ENCODE data around the gene INTS1. TPM values are rescaled to one million over a fixed set of nuclear protein-coding genes. Genes with fewer than 3 reads are reported as not detected.

INTS1 gene
- total RNA-seq, 4 donors from 2014 or later: 33.1 to 80.3 (median 48.0) TPM

DNA sequence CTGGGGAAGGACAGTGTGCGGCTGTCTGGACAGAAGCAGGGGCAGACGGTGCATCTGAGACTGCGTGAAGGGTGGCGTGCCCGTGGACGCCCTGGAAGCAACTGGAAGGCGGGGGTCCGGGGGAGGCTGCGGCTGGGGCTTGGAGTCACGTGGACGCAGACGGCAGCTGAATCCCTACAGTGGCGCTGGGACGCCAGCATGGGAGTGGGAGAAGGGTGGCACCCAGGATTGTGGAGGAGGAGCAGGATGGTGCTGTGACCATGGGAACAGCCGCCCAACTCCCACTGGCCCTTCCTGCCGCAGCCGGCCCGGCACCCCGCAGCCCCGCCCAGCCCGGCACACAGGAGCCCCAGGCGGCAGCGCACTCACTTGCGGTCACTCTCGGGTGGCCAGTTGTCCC lies 9.7 kb downstream of the INTS1 start:
- DNase-seq (ENCODE audit: extremely low spot score): no peak
- H3K4me1 ChIP-seq: no peaks in the 10 kb centered on the region
- TF ChIP-seq, protein P1, sequence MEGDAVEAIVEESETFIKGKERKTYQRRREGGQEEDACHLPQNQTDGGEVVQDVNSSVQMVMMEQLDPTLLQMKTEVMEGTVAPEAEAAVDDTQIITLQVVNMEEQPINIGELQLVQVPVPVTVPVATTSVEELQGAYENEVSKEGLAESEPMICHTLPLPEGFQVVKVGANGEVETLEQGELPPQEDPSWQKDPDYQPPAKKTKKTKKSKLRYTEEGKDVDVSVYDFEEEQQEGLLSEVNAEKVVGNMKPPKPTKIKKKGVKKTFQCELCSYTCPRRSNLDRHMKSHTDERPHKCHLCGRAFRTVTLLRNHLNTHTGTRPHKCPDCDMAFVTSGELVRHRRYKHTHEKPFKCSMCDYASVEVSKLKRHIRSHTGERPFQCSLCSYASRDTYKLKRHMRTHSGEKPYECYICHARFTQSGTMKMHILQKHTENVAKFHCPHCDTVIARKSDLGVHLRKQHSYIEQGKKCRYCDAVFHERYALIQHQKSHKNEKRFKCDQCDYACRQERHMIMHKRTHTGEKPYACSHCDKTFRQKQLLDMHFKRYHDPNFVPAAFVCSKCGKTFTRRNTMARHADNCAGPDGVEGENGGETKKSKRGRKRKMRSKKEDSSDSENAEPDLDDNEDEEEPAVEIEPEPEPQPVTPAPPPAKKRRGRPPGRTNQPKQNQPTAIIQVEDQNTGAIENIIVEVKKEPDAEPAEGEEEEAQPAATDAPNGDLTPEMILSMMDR (IDR thresholded peaks at IDR 0.05): no peak
- TF ChIP-seq POLR2AphosphoS5 (IDR thresholded peaks at IDR 0.05) (no peak), POLR2A (IDR thresholded peaks at IDR 0.05; ENCODE audit: low read depth) (no peak), EP300 (IDR thresholded peaks at IDR 0.05) (no peak)
- no peak overlapping the region for H3K4me3 ChIP-seq
- intact Hi-C loops (cut with DNase I): no loop called here
- H3K27me3 ChIP-seq: no peaks in the 10 kb centered on the region
- 87% methylated on average over 19 of the region's 25 CpGs for WGBS
- H3K27ac ChIP-seq (replicated peaks in 1 of 4): no peak overlapping the region
- H3K9me3 ChIP-seq: no peaks in the 10 kb centered on the region
- H3K36me3 ChIP-seq: peaks cover 58 to 100% (median 99%) of the 10 kb centered on the region in 4 donors

DNA sequence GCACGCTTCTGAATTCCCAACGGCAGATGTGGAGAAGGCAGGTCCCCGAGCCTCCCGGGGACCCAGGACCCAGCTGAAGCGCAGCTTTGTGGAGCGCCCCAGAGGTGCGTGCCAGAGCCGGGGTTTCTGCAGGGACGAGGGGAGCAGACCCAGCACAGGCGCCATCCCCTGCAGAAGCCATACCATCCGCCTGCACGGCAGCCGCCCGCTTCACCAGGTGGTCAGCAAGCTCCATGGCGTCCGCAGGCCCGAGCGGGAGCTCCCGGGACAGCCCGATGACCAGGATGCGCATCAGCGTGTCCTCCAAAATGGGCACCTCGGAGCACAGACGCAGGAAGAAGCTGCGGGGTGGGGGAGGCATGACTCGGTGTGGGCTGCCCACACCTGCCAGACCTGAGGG lies 10.6 kb downstream of the INTS1 start:
- Histone ChIP-seq H3K9me3 (no peaks in the 10 kb centered on the region), H3K4me3 (no peak overlapping the region), H3K4me1 (no peaks in the 10 kb centered on the region), H3K36me3 (peaks cover 58 to 100% (median 99%) of the 10 kb centered on the region in 4 donors), H3K27ac (replicated peaks in 1 of 4) (no peak overlapping the region), H3K27me3 (no peaks in the 10 kb centered on the region)
- TF ChIP-seq EP300 (IDR thresholded peaks at IDR 0.05): no peak
- TF ChIP-seq, protein P1 (IDR thresholded peaks at IDR 0.05): no peak
- no peak for TF ChIP-seq POLR2AphosphoS5 (IDR thresholded peaks at IDR 0.05)
- TF ChIP-seq POLR2A (IDR thresholded peaks at IDR 0.05; ENCODE audit: low read depth): no peak
- DNase-seq (ENCODE audit: extremely low spot score): no peak
- 90% methylated on average over 5 of the region's 26 CpGs for WGBS
- intact Hi-C loops (cut with DNase I): no loop called here

GRCh38 chr7:1493129-1493528 lies 11.1 kb downstream of the INTS1 start:
- H3K27me3 ChIP-seq: no peaks in the 10 kb centered on the region

GRCh38 chr7:1492640-1493039 lies 11.5 kb downstream of the INTS1 start:
- intact Hi-C loops (cut with DNase I): no loop called here
- peaks cover 52 to 100% (median 99%) of the 10 kb centered on the region in 4 donors for H3K36me3 ChIP-seq
- no peak overlapping the region for H3K4me3 ChIP-seq
- 83% methylated on average over 33 of the region's 33 CpGs for WGBS
- no peaks in the 10 kb centered on the region for H3K9me3 ChIP-seq
- TF ChIP-seq POLR2A (IDR thresholded peaks at IDR 0.05; ENCODE audit: low read depth) (no peak), POLR2AphosphoS5 (IDR thresholded peaks at IDR 0.05) (no peak), EP300 (IDR thresholded peaks at IDR 0.05) (no peak)
- TF ChIP-seq, protein P1 (IDR thresholded peaks at IDR 0.05): no peak
- DNase-seq (ENCODE audit: extremely low spot score): no peak
- no peaks in the 10 kb centered on the region for H3K4me1 ChIP-seq
- H3K27ac ChIP-seq (replicated peaks in 1 of 4): no peak overlapping the region
- H3K27me3 ChIP-seq: no peaks in the 10 kb centered on the region

More at GRCh38 chr7:1493129-1493528, 11.1 kb downstream of the INTS1 start:
- Histone ChIP-seq H3K9me3 (no peaks in the 10 kb centered on the region), H3K36me3 (peaks cover 56 to 100% (median 99%) of the 10 kb centered on the region in 4 donors), H3K4me3 (no peak overlapping the region), H3K27ac (replicated peaks in 1 of 4) (no peak overlapping the region), H3K4me1 (no peaks in the 10 kb centered on the region)
- TF ChIP-seq, protein P1 (IDR thresholded peaks at IDR 0.05): no peak
- TF ChIP-seq POLR2A (IDR thresholded peaks at IDR 0.05; ENCODE audit: low read depth): no peak
- TF ChIP-seq POLR2AphosphoS5 (IDR thresholded peaks at IDR 0.05): no peak
- no peak for TF ChIP-seq EP300 (IDR thresholded peaks at IDR 0.05)
- intact Hi-C loops (cut with DNase I): no loop called here
- WGBS: 93% methylated on average over 20 of the region's 20 CpGs
- DNase-seq (ENCODE audit: extremely low spot score): no peak

- H3K27ac ChIP-seq (replicated peaks in 1 of 4): no peak overlapping the region
- DNase-seq (ENCODE audit: extremely low spot score): no peak
- H3K4me3 ChIP-seq: no peak overlapping the region
- no peaks in the 10 kb centered on the region for H3K27me3 ChIP-seq
- 91% methylated on average over 10 of the region's 10 CpGs for WGBS
- no peaks in the 10 kb centered on the region for H3K4me1 ChIP-seq
- H3K36me3 ChIP-seq: peaks cover 52 to 100% (median 99%) of the 10 kb centered on the region in 4 donors
- TF ChIP-seq, protein P1 (IDR thresholded peaks at IDR 0.05): no peak
- TF ChIP-seq POLR2AphosphoS5 (IDR thresholded peaks at IDR 0.05) (no peak), EP300 (IDR thresholded peaks at IDR 0.05) (no peak), POLR2A (IDR thresholded peaks at IDR 0.05; ENCODE audit: low read depth) (no peak)
- intact Hi-C loops (cut with DNase I): no loop called here
- H3K9me3 ChIP-seq: no peaks in the 10 kb centered on the region
Measured at GRCh38 chr7:1492221-1492620, 12.0 kb downstream of the INTS1 start.
